ENCODE measurements around the gene PABPN1L.

PABPN1L gene

DNA sequence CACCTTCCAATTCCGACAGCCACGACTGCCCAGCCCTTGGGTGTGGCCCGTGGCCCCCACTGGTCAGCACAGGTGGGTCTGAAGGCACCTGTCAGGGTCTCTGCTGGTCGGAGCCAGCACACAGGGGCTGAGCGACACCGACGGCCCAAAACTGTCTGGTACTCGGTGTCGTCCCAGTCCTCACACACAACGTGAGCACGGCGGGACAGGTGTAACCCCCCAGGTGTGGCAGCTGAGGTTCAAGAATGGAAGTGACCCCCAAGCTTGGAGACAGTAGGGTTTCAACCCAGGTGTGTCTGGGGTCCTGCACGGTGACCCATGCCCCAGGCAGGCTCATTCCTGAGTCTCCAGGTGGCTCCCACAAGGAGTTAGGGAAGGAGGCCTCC is 10.7 kb downstream of the PABPN1L start:
- Mint-ChIP-seq H3K27ac (peak overlapping the region; percentile 66), H3K4me1 (peaks cover 36% of the 10 kb centered on the region), H3K4me3 (peak overlapping the region; percentile 93), H3K9me3 (no peaks in the 10 kb centered on the region), H3K36me3 (peaks cover 31% of the 10 kb centered on the region)
- ATAC-seq (no peak), DNase-seq (ENCODE audit: low spot score in 2 of 2) (no peak)

DNA sequence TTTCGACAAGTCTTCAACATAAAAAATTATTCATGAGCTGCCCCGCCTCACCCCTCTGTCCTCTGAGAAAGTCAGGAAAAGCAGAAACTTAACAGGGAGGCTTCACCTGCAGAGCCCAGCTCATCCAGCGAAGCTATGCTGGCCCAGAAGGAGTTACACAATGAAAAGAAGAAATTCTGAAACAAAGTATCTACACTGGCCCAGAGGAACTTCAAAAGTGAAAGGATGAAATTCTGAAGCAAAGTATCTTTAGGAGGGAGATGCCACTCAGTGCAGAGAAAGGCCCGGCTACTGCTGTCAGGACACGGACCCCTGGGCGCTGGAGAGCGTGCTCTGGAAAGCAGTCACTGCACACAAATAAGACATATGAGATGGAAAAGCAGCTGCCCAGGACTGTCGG is 11.3 kb downstream of the PABPN1L start:
- Mint-ChIP-seq H3K4me3 (peak overlapping the region; percentile 93), H3K27ac (peak overlapping the region; percentile 66), H3K4me1 (peaks cover 36% of the 10 kb centered on the region), H3K36me3 (peaks cover 25% of the 10 kb centered on the region), H3K9me3 (no peaks in the 10 kb centered on the region)
- DNase-seq (ENCODE audit: low spot score in 2 of 2) (no peak), ATAC-seq (no peak)

DNA sequence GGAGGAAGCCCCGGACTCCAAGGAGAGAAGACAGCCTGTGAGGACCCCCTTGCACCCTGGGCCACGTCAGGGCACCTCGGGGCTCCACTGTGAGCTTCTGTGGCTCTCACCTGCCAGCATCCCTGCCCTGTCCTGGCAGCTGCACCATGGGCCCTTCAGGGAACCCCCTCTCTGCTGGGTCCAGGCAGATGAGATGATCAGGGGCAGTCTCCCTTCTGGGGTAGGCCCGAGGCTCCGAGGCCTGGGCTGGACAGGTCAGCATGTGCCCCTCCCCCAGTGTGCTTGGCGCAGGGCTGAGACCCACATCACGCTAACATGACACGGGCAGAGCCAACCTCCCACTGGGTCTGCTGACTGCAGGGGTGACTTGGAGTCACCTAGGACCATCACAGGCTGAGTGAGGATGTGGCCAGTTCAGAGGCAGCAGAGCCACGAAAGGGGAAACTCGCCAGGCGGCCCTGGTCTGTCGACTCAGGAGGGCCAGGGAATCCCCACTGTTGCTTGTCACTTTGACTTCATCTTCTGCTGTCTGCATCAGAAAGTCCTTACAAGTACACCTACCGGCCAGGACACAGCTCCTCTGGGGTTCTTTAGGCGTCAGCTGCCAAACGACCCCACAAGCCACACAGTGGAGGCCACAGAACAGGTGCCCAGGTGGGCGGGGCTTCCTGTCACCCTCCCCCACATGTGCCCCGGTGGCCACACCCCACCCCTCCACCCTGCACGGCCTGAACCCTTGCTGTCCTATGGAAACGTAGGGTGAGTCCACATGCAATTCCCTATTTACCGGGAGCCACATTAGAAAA is 12.0 kb downstream of the PABPN1L start:
- H3K4me1 Mint-ChIP-seq = peaks cover 36% of the 10 kb centered on the region
- DNase-seq (ENCODE audit: low spot score in 2 of 2) (peak; percentile 12 to 60), ATAC-seq (peak; percentile 45)
- no peak overlapping the region for H3K27ac Mint-ChIP-seq
- H3K4me3 Mint-ChIP-seq = peak overlapping the region; percentile 93
- peaks cover 19% of the 10 kb centered on the region for H3K36me3 Mint-ChIP-seq
- H3K9me3 Mint-ChIP-seq = no peaks in the 10 kb centered on the region

DNA sequence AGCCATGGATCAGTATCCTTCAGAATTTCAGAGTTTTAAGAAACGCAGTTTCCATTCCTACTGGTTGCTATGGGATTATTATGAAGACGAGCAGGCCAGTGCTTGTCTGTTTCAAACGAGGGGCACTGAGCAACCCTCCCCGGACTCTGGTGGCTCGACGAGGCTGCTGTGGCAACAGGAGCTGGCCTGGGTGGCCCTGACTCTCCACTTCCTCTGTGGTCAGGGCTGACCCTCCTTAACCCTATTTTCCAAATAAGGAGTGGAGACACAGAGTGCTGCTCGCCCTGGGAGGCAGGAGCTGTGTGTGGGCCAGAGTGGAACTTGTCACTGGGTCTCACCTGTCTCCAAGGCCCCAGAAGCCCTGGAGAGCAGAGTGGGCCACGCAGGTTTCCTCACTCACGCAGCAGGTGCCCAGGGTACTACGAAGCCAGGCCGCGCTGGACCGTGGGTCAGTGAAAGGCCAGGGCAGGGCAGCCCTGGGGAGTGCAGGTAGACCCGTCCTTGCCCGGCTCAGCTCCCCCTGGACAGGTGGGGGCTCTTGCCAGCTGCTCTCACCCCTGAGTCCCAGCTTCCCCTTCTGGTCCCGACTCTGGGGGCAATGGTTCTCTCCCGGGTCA is 13.0 kb downstream of the PABPN1L start:
- H3K4me3 Mint-ChIP-seq = no peak overlapping the region
- H3K36me3 Mint-ChIP-seq = peaks cover 11% of the 10 kb centered on the region
- DNase-seq (ENCODE audit: low spot score in 2 of 2) = no peak
- no peak for ATAC-seq
- peaks cover 33% of the 10 kb centered on the region for H3K4me1 Mint-ChIP-seq
- H3K27ac Mint-ChIP-seq = no peak overlapping the region
- H3K9me3 Mint-ChIP-seq = no peaks in the 10 kb centered on the region

DNA sequence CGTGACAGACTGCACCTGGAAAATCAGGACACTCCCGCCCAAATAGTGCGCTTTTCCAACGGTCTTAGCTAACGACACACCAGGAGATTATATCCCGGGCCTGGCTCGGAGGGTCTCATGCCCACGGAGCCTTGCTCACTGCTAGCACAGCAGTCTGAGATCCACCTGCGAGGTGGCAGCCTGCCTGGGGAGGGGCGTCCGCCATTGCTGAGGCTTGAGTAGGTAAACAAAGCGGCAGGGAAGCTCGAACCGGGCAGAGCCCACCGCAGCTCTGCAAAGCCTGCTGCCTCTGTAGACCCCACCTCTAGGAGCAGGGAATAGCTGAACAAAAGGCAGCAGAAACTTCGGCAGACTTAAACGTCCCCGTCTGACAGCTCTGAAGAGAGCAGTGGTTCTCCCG is 14.8 kb downstream of the PABPN1L start:
- no peak overlapping the region for H3K4me3 Mint-ChIP-seq
- H3K27ac Mint-ChIP-seq = peak overlapping the region; percentile 44
- no peak for DNase-seq (ENCODE audit: low spot score in 2 of 2)
- H3K4me1 Mint-ChIP-seq = peaks cover 22% of the 10 kb centered on the region
- no peaks in the 10 kb centered on the region for H3K36me3 Mint-ChIP-seq
- no peaks in the 10 kb centered on the region for H3K9me3 Mint-ChIP-seq
- ATAC-seq = no peak

DNA sequence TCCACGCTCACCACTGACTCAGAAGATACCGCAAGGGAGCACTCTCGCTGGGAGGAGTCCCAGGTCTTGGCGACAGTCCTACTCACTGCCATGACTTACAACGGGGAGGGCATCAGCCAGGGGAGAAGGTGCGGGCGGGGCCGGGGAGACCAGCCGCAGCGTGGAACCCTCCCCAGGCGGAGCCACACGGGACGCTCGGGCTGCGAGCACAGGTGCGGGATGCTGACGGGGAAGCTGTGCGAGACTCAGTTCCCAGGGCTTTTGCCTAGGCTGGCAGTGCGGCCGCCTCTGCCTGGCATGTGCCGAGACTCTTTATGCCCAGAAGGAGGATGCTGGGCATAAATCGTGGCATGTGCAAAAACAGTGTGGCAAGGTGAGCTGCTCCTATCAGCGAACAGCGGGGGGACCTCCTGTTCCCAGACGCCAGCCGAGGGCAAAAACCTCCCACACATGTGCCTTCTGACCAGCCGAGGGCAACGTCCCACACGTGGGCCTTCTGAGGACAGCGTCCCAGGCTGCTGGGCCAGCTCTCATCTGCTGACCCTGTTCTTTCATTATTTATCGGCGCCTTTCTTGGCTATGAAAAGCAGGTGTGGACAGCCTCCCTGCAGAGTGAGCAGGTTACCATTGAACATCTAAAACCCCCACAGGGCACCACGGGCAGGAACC is 15.8 kb downstream of the PABPN1L start:
- no peak overlapping the region for H3K4me3 Mint-ChIP-seq

DNA sequence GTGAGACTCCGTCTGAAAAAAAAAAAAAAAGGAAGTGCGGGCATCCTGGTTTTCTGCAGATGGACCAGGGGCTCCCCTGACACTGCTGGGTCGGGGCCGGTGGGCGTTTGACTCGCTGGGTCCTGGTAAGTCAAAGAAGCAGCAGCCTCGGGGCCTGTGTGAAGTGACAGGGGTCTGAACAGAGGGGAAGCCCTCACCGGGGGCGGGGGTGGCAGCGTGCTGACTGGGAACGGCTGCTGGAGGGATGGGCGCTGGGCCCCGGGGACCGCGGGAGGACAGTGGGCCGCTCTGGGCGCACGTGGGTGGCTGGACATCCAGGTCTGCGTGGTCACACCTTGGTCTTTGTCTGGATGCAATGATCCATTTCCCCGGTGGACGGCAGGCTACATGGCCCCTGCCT is 17.9 kb downstream of the PABPN1L start:
- Mint-ChIP-seq H3K27ac (no peak overlapping the region), H3K9me3 (no peaks in the 10 kb centered on the region), H3K4me3 (no peak overlapping the region), H3K36me3 (peaks cover 6% of the 10 kb centered on the region), H3K4me1 (no peaks in the 10 kb centered on the region)
- DNase-seq (ENCODE audit: low spot score in 2 of 2) (no peak), ATAC-seq (no peak)

More for the DNA sequence above, 15.8 kb downstream of the PABPN1L start:
- Mint-ChIP-seq H3K27ac (no peak overlapping the region), H3K36me3 (peaks cover 6% of the 10 kb centered on the region), H3K9me3 (no peaks in the 10 kb centered on the region), H3K4me1 (peaks cover 17% of the 10 kb centered on the region)
- DNase-seq (ENCODE audit: low spot score in 2 of 2) (no peak), ATAC-seq (no peak)

DNA sequence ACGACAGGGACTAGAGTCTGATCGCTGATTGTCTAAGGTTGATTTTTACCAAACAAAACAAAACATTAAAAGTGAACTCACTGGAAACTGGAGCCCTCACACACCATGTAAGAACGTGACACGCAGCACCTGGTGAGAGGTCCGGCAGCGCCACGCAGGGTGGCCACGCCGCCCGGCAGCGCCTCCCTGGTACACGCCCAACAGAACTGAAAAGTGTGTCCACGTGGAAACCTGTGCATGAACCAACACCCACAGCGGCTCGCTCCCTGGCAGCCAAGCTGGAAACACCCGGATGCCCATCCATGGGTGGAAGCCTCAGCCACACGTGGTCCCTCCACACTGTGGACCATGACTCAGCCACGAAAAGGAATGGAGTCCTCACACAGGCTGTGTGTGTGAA is 18.8 kb downstream of the PABPN1L start:
- no peak overlapping the region for H3K4me3 Mint-ChIP-seq
- no peaks in the 10 kb centered on the region for H3K9me3 Mint-ChIP-seq
- no peak for DNase-seq (ENCODE audit: low spot score in 2 of 2)
- H3K27ac Mint-ChIP-seq = no peak overlapping the region
- H3K4me1 Mint-ChIP-seq = no peaks in the 10 kb centered on the region
- ATAC-seq = no peak
- H3K36me3 Mint-ChIP-seq = peaks cover 6% of the 10 kb centered on the region

DNA sequence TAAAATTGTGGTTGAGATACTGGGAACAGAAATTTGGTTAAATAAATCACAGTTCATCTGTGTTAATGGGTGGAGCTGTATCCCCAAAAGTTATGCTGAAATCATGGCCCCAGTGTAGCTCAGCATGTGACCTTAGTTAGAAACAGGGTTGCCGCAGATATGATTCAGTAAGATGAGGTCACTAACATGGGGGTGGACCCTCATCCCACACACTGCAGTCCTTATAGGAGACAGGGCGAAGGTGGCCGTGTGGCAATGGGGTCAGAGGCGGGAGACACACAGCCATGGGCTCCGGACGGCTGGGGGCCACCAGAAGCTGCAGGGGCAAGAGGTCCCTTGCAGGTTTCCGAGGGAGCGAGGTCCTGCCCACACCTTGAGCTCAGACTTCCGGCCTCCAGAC is 20.4 kb downstream of the PABPN1L start:
- Mint-ChIP-seq H3K36me3 (peaks cover 6% of the 10 kb centered on the region), H3K4me3 (no peak overlapping the region), H3K9me3 (no peaks in the 10 kb centered on the region), H3K27ac (no peak overlapping the region), H3K4me1 (peaks cover 5% of the 10 kb centered on the region)
- DNase-seq (ENCODE audit: low spot score in 2 of 2) (no peak), ATAC-seq (no peak)

DNA sequence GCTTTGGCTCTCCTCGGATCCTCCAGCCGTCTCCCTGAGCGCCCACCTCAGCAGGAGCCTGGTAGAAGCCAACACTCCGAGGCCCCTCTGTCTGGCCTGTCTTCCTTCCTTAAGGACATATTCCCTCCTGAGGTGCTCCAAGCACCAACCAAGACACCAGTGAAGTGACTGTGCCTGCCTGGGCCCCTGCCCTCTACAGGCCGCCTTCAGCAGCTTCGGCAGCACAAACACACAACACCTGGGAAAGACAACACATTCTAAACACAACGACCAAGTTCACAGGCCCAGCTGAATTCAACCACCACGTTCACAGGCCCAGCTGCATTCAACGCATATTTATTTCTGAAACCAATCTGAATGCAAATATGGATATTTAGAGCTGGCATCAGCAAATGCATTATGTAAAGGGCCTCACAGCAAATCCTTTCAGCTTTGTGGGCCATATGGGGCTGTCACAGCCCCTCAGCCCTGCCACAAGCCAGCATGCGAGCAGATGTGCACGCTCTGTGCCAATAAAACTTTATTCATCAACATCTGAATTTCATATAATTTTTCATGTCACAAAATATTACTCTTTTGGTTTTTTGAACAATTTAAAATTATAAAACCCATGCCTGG is 21.9 kb downstream of the PABPN1L start:
- Mint-ChIP-seq H3K27ac (no peak overlapping the region), H3K4me3 (no peak overlapping the region), H3K4me1 (peaks cover 5% of the 10 kb centered on the region), H3K36me3 (peaks cover 11% of the 10 kb centered on the region), H3K9me3 (no peaks in the 10 kb centered on the region)
- DNase-seq (ENCODE audit: low spot score in 2 of 2) (no peak), ATAC-seq (no peak)

DNA sequence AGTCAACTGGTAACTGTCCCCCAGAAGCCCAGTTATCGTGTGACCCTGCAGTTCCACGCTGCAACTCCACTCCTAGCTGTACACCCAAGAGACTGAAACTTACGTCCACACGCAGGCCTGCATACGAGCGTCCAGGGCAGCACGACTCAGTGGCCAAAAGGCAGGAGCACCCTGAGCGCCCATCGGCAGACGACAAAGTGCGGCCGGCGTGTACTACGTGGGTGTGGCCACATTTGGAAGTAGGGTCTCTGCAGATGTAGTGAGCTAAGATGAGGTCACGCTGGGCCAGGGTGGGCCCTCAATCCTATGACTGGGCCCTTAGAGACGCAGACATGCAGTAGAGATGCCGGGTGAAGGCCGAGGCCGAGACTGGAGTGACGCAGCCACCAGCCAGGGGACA is 23.2 kb downstream of the PABPN1L start:
- Mint-ChIP-seq H3K36me3 (peaks cover 11% of the 10 kb centered on the region), H3K9me3 (no peaks in the 10 kb centered on the region), H3K4me3 (no peak overlapping the region)

DNA sequence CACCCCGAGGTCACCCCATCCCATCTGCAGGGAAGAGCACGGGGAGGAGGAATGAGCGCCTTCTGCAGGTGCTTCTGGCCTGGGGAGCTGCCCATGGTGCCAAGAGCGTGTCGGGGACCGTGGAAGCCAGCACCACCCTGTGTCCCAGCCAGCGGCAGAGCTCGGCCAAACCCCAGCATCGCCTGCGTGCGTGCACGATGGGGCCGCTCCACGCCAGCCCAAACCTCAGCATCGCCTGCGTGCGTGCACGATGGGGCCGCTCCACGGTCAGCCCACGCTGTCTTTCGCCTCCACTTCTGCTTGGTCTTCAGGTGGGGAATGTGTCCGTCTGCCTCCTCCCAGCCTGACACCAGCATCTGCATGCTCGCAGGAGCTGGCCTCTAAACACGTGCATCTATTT is 23.7 kb downstream of the PABPN1L start:
- H3K27ac Mint-ChIP-seq = no peak overlapping the region
- peaks cover 5% of the 10 kb centered on the region for H3K4me1 Mint-ChIP-seq
- no peak overlapping the region for H3K4me3 Mint-ChIP-seq
- ATAC-seq (no peak), DNase-seq (ENCODE audit: low spot score in 2 of 2) (no peak)
- H3K36me3 Mint-ChIP-seq = peaks cover 11% of the 10 kb centered on the region
- H3K9me3 Mint-ChIP-seq = no peaks in the 10 kb centered on the region

More for the DNA sequence above, 23.2 kb downstream of the PABPN1L start:
- H3K4me1 Mint-ChIP-seq = peaks cover 5% of the 10 kb centered on the region
- ATAC-seq (no peak), DNase-seq (ENCODE audit: low spot score in 2 of 2) (no peak)
- no peak overlapping the region for H3K27ac Mint-ChIP-seq

DNA sequence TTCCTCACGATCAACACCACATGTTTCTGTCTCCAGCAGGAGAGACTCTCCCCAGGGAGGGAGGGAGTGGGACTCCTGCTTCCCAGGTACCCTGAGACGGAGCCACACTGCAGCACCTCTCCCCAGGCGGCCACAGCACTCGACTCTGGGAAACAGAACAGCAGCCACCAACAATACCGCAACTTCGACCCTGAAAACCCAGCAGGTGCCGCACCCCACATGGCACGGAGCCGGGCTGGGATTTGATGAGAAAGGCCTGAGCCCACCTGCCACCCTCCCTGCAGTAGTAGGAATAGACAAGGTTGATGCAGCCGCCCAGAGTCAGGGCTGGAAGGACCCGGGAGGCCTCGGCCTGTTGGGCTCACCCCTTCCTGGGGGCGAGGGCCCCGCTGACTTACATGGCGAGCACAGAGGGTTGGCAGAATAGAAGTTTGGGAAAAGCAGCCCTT is 24.1 kb downstream of the PABPN1L start:
- ATAC-seq (no peak), DNase-seq (ENCODE audit: low spot score in 2 of 2) (no peak)
- H3K36me3 Mint-ChIP-seq = peaks cover 11% of the 10 kb centered on the region
- H3K9me3 Mint-ChIP-seq = no peaks in the 10 kb centered on the region
- H3K27ac Mint-ChIP-seq = no peak overlapping the region
- no peak overlapping the region for H3K4me3 Mint-ChIP-seq
- H3K4me1 Mint-ChIP-seq = peaks cover 5% of the 10 kb centered on the region

DNA sequence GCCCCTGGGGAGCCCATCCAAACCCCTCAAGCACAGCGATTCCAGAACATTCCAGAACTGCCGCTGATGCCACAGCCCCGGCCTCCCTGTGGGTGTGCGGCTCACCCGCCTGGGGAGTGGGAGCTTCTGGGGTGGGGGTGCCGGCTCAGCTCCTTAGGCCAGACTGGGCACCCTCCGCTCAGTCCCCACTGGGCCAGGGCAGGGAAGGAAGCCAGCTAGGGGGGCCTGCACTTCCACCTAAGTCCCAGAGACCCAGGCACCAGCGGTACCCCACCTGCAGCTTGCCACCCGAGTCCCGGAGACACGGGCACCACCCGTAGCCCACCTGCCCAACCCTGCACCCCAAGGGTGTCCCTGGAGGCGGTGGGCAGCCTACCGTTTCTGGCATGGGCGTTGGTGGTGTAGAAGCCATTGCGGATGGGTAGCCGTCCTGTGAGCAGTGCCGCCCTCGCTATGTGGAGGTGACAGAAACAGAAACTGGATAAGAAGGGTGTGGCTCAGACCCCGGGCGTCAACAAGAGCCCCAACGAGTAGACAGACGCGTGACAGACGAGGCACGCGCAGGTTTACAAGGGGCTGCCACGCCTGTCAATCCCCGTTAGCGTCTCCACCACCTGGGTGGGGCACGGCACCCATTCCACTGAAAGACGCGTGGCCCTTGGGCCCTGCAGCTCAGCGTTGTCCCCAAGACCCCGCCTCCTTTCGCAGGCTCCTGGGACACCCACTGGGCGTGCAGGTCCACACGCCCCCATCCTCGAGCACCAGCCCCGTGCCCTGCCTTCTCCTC is 24.7 kb downstream of the PABPN1L start:
- peak; percentile 47 for ATAC-seq
- no peak overlapping the region for H3K27ac Mint-ChIP-seq
- H3K4me1 Mint-ChIP-seq = peaks cover 5% of the 10 kb centered on the region
- no peak overlapping the region for H3K4me3 Mint-ChIP-seq
- peaks cover 11% of the 10 kb centered on the region for H3K36me3 Mint-ChIP-seq
- no peak for DNase-seq (ENCODE audit: low spot score in 2 of 2)
- H3K9me3 Mint-ChIP-seq = no peaks in the 10 kb centered on the region

All from stimulated activated effector memory CD8-positive, alpha-beta T cell treated with anti-CD3 and anti-CD28 coated beads, Interleukin-12 subunit alpha, Interleukin-12 subunit beta, amount 100 ng/mL, for 72 hours (primary cell).